KMS-11 (cell line): ENCODE data around the gene TARDBP.

Experiments used
- H2AFZ ChIP-seq: fragments of 200-600 bp; sonication (generic); 2 replicates; pipeline ENCODE4 v1.6.1; 2016; ENCODE audit warnings: antibody characterized with exemption, mixed run types, low read depth
- H3K27ac ChIP-seq: fragments of 200-600 bp; sonication (generic); 2 replicates; pipeline ENCODE4 v1.6.1; 2016; ENCODE audit warnings: mild to moderate bottlenecking, mixed run types
- H3K27me3 ChIP-seq: fragments of 200-600 bp; sonication (generic); 2 replicates; pipeline ENCODE4 v1.6.1; 2017; ENCODE audit warnings: mild to moderate bottlenecking, low read depth, mixed run types, moderate library complexity; ENCODE audit not compliant: insufficient read depth
- H3K36me3 ChIP-seq: fragments of 200-600 bp; sonication (generic); 2 replicates; pipeline ENCODE4 v1.6.1; 2017; ENCODE audit warnings: mild to moderate bottlenecking, mixed run types; ENCODE audit not compliant: insufficient read depth
- H3K4me1 ChIP-seq: fragments of 200-600 bp; sonication (generic); 2 replicates; pipeline ENCODE4 v1.6.1; 2016; ENCODE audit warnings: mild to moderate bottlenecking, low read depth, mixed run types; ENCODE audit not compliant: poor library complexity, severe bottlenecking
- H3K4me2 ChIP-seq: fragments of 200-600 bp; sonication (generic); 2 replicates; pipeline ENCODE4 v1.7.0; 2016; ENCODE audit warnings: mild to moderate bottlenecking, mixed run types
- H3K4me3 ChIP-seq: fragments of 200-600 bp; sonication (generic); IDR thresholded peaks from 2 replicates; pipeline ENCODE4 v1.6.1; 2017; ENCODE audit warnings: low read depth, low read length, mixed read lengths; ENCODE audit not compliant: insufficient read depth
- H3K79me2 ChIP-seq: fragments of 200-600 bp; sonication (generic); 2 replicates; pipeline ENCODE4 v1.6.1; 2016; ENCODE audit warnings: low read depth, mixed run types; ENCODE audit not compliant: insufficient read depth
- H3K9ac ChIP-seq: fragments of 200-600 bp; sonication (generic); 2 replicates; pipeline ENCODE4 v1.6.1; 2016; ENCODE audit warnings: mild to moderate bottlenecking, mixed run types
- H4K20me1 ChIP-seq: fragments of 200-600 bp; sonication (generic); 2 replicates; pipeline ENCODE4 v1.6.1; 2016; ENCODE audit warnings: mild to moderate bottlenecking, mixed run types; ENCODE audit not compliant: insufficient read depth
- TF ChIP-seq, protein P1 (sequence below): fragments of 200-600 bp; sonication (generic); conservative IDR thresholded peaks from 2 replicates; pipeline ENCODE4 v1.6.1; 2017; ENCODE audit warnings: low read depth, mild to moderate bottlenecking, antibody characterized with exemption, low read length, moderate library complexity, mixed read lengths

Gene TARDBP

DNA sequence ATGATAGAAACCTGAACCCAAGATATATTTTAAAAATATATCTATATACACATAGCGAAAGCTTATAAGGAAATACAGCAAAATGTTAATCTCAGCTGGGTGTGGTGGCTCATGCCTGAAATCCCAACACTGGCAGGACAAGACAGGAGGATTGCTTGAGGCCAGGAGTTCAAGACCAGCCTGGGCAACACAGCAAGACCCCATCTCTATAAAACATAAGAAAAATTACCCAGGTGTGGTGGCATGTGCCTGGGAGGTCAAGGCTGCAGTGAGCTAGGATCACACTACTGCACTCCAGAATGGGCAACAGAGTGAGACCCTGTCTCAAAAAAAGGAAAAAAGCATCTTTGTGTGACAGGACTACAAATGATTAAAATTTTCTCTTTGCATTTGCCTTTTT lies 53.3 kb downstream of the TARDBP start:
- TF ChIP-seq, protein P1, sequence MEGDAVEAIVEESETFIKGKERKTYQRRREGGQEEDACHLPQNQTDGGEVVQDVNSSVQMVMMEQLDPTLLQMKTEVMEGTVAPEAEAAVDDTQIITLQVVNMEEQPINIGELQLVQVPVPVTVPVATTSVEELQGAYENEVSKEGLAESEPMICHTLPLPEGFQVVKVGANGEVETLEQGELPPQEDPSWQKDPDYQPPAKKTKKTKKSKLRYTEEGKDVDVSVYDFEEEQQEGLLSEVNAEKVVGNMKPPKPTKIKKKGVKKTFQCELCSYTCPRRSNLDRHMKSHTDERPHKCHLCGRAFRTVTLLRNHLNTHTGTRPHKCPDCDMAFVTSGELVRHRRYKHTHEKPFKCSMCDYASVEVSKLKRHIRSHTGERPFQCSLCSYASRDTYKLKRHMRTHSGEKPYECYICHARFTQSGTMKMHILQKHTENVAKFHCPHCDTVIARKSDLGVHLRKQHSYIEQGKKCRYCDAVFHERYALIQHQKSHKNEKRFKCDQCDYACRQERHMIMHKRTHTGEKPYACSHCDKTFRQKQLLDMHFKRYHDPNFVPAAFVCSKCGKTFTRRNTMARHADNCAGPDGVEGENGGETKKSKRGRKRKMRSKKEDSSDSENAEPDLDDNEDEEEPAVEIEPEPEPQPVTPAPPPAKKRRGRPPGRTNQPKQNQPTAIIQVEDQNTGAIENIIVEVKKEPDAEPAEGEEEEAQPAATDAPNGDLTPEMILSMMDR = no peak
- no peak overlapping the region for H2AFZ ChIP-seq
- no peak overlapping the region for H3K27ac ChIP-seq
- no peaks in the 10 kb centered on the region for H4K20me1 ChIP-seq
- peaks cover 35% of the 10 kb centered on the region for H3K4me1 ChIP-seq
- peaks cover 13% of the 10 kb centered on the region; the same call in 1 of the 2 replicates for H3K79me2 ChIP-seq
- no peaks in the 10 kb centered on the region for H3K27me3 ChIP-seq
- H3K4me3 ChIP-seq = no peak overlapping the region
- H3K9ac ChIP-seq = no peak overlapping the region
- H3K4me2 ChIP-seq = no peak overlapping the region
- H3K36me3 ChIP-seq = peaks cover 2% of the 10 kb centered on the region; the same call in 1 of the 2 replicates

DNA sequence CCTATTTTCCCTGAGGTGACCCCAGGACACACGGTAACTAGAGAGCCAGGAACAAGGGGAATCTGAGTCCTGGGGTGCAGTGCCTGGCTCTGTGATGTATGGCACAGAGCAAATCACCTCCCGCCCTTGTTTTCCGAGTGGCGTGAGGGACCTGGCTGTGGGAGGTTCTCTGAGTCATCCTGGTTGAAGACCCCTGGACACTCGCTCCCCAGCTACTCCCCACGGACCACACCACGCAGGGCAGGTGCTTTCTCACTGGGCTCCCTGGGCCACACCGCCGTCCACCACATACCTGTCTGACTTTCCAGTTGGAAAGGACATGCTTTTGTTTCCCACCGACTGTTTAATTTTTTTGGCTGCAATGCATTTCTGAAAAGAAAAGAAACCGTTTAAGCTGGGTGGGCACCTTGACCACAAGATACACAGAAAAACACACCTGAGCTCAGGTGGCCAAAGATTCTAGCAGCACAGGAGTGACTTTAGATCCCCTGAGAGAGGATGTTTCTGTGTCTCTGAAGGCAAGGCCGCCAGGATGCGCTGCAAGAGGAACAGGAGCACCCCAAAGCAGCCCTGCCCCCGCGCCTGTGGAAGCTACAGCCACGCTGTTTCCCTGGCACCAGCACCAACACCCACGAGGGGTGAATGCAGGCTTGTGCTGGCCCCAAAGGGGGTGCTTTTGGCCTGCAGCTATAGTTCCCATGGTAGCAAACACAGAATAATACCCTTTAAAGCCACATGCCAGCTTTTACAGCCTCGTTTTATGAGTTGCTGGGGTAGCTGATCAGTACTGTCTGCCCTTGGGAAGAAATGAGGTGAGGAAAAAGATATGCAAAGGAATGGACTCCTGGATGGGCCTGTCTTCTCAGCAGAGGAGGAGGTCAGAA lies 55.5 kb downstream of the TARDBP start:
- Histone ChIP-seq H3K27ac (no peak overlapping the region), H3K9ac (no peak overlapping the region), H4K20me1 (no peaks in the 10 kb centered on the region), H3K4me1 (peaks cover 13% of the 10 kb centered on the region), H3K27me3 (no peaks in the 10 kb centered on the region), H3K36me3 (peaks cover 6% of the 10 kb centered on the region; the same call in 1 of the 2 replicates), H3K4me2 (no peak overlapping the region), H2AFZ (no peak overlapping the region), H3K79me2 (no peaks in the 10 kb centered on the region), H3K4me3 (no peak overlapping the region)
- TF ChIP-seq, protein P1 = no peak

DNA sequence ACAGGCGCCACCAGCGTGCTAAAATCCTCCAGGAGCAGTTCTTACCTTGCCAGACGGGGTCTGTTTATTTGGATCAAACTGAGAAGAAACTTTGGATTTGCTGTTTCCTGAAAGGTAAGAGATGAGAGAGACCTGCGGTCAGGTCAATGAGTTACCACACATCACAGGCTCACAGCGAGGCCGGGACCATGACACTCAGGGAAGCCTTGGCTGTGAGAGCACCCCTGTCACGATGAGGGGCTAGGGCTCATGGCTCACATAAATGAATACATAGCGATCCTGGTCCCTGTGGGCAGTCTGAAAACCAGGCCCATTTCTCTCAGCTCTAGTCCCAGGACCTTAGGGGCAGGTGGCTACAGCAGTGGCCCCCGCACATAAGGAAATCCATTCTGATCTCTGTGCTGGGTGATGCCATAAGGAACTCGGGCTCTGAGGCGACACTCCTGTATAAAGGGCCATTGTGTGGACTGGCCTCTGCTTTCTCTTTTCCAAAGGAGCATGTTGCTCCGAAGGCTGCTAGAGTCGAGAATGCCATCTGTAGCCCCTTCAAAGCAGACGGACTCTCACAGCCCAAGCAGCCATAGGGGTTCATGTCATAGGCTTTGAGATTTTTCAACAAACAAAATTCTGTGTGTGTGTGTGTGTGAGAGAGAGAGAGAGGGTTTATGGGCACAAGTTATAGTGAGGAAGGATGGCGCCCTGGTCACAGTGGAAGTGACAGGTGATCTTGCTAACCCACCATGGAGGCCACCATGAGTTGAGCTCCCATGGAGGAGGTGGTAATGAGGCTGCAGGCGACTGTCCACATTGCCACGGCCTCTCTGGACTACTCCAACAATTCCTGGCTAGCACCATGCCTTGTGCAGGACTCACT lies 56.4 kb downstream of the TARDBP start:
- H3K36me3 ChIP-seq = peaks cover 6% of the 10 kb centered on the region; the same call in 1 of the 2 replicates
- H3K4me1 ChIP-seq = peaks cover 4% of the 10 kb centered on the region
- H3K79me2 ChIP-seq = no peaks in the 10 kb centered on the region
- no peaks in the 10 kb centered on the region for H3K27me3 ChIP-seq
- H3K4me2 ChIP-seq = no peak overlapping the region
- H2AFZ ChIP-seq = no peak overlapping the region
- no peak overlapping the region for H3K9ac ChIP-seq
- H3K4me3 ChIP-seq = no peak overlapping the region
- TF ChIP-seq, protein P1 = no peak
- H3K27ac ChIP-seq = no peak overlapping the region
- H4K20me1 ChIP-seq = no peaks in the 10 kb centered on the region

DNA sequence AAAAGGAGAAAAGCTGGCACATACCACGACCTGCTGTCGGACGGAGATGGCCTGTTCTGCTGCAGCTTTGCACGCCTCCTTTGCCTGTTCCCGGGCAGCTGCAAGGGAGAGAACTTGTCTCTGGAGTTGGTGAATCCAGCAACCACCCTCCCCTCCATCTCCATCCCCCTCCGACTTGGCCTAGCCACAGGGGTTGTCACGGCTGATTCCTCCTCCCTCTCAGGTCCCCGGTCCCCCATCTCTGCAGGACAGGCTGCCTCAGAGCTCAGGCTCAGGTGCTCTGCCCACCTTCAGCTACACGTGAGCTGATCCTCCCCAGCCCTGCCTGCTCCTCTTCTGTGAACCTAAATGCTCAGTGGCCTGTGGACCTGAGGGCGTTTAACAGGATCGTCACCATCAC lies 58.4 kb downstream of the TARDBP start:
- Histone ChIP-seq H2AFZ (no peak overlapping the region), H3K36me3 (peaks cover 6% of the 10 kb centered on the region; the same call in 1 of the 2 replicates), H3K4me2 (no peak overlapping the region), H3K9ac (no peak overlapping the region), H3K4me3 (no peak overlapping the region), H4K20me1 (no peaks in the 10 kb centered on the region), H3K27me3 (no peaks in the 10 kb centered on the region), H3K27ac (no peak overlapping the region), H3K4me1 (no peaks in the 10 kb centered on the region), H3K79me2 (no peaks in the 10 kb centered on the region)
- TF ChIP-seq, protein P1 = no peak
